ENCODE measurements around the gene MIPOL1.

Gene MIPOL1

GRCh38 chr14:37579274-37579673, 381.5 kb downstream of the MIPOL1 start:
- Histone ChIP-seq H3K9me3 (ENCODE audit: control insufficient read depth, insufficient read depth, low read depth, low read length) (no peaks in the 10 kb centered on the region), H3K4me3 (ENCODE audit: low read depth, low read length) (no peak overlapping the region), H3K4me1 (ENCODE audit: control insufficient read depth, insufficient read depth, low read length) (no peaks in the 10 kb centered on the region), H3K27ac (ENCODE audit: extremely low read depth, low read depth, low read length) (no peak overlapping the region), H3K36me3 (ENCODE audit: control insufficient read depth in 2 of 2, insufficient read depth in 1 of 2, low read length in 2 of 2) (no peaks in the 10 kb centered on the region)
- CTCF ChIA-PET, result no interaction called here
- no peak for TF ChIP-seq ZNF677 (tag by site-specific recombination; IDR thresholded peaks at IDR 0.05)
- no peak for TF ChIP-seq ZNF292 (tag by site-specific recombination; IDR thresholded peaks at IDR 0.05; ENCODE audit: borderline replicate concordance, low read depth)
- TF ChIP-seq ZNF433 (tag by site-specific recombination; IDR thresholded peaks at IDR 0.05; ENCODE audit: low read depth), result no peak
- no peak for TF ChIP-seq ZNF600 (tag by site-specific recombination; IDR thresholded peaks at IDR 0.05)
- no peak for TF ChIP-seq SP2 (tag by site-specific recombination; IDR thresholded peaks at IDR 0.05)
- no peak for TF ChIP-seq ZSCAN23 (tag by site-specific recombination; IDR thresholded peaks at IDR 0.05)
- no peak for TF ChIP-seq ZNF302 (tag by site-specific recombination; IDR thresholded peaks at IDR 0.05; ENCODE audit: low read depth)
- TF ChIP-seq ELK4 (IDR thresholded peaks at IDR 0.05; ENCODE audit: borderline replicate concordance, low read depth, low read length), result no peak
- TF ChIP-seq ZNF248 (tag by site-specific recombination; IDR thresholded peaks at IDR 0.05), result no peak
- no peak for TF ChIP-seq ZFP3 (tag by site-specific recombination; IDR thresholded peaks at IDR 0.05; ENCODE audit: low read depth)
- no peak for TF ChIP-seq ZSCAN16 (tag by site-specific recombination; IDR thresholded peaks at IDR 0.05)
- TF ChIP-seq SP7 (tag by site-specific recombination; IDR thresholded peaks at IDR 0.05), result no peak
- TF ChIP-seq ZNF2 (tag by site-specific recombination; IDR thresholded peaks at IDR 0.05), result no peak
- TF ChIP-seq ZNF792 (tag by site-specific recombination; IDR thresholded peaks at IDR 0.05), result no peak
- POLR2A ChIA-PET, result no interaction called here

GRCh38 chr14:37580146-37580545, 382.4 kb downstream of the MIPOL1 start:
- no peaks in the 10 kb centered on the region for H3K36me3 ChIP-seq (ENCODE audit: control insufficient read depth in 2 of 2, insufficient read depth in 1 of 2, low read length in 2 of 2)
- H3K4me3 ChIP-seq (ENCODE audit: low read depth, low read length), result no peak overlapping the region
- TF ChIP-seq HOXD13 (CRISPR knock-in tag; IDR thresholded peaks at IDR 0.05; ENCODE audit: borderline replicate concordance), result no peak
- no peak for TF ChIP-seq ZNF626 (tag by site-specific recombination; IDR thresholded peaks at IDR 0.05)
- POLR2A ChIA-PET, result no interaction called here
- no peaks in the 10 kb centered on the region for H3K9me3 ChIP-seq (ENCODE audit: control insufficient read depth, insufficient read depth, low read depth, low read length)
- no peak overlapping the region for H3K27ac ChIP-seq (ENCODE audit: extremely low read depth, low read depth, low read length)
- CTCF ChIA-PET, result no interaction called here
- H3K4me1 ChIP-seq (ENCODE audit: control insufficient read depth, insufficient read depth, low read length), result no peaks in the 10 kb centered on the region

- H3K4me3 ChIP-seq (ENCODE audit: low read depth, low read length), result peak overlapping the region; percentile 64
- no peaks in the 10 kb centered on the region for H3K4me1 ChIP-seq (ENCODE audit: control insufficient read depth, insufficient read depth, low read length)
- ChIA-PET CTCF (no interaction called here), POLR2A (interaction anchor here (0.7 kb wide), 1 partner anchor 10 kb away, joined by 5 read pairs; no protein-coding TSS in a partner anchor)
- peak overlapping the region; percentile 82 for H3K27ac ChIP-seq (ENCODE audit: extremely low read depth, low read depth, low read length)
- no peaks in the 10 kb centered on the region for H3K36me3 ChIP-seq (ENCODE audit: control insufficient read depth in 2 of 2, insufficient read depth in 1 of 2, low read length in 2 of 2)
- no peaks in the 10 kb centered on the region for H3K9me3 ChIP-seq (ENCODE audit: control insufficient read depth, insufficient read depth, low read depth, low read length)
- TF ChIP-seq PRDM10 (tag by site-specific recombination; IDR thresholded peaks at IDR 0.05), result peak; percentile 65
- TF ChIP-seq ZNF585B (tag by site-specific recombination; IDR thresholded peaks at IDR 0.05), result no peak
- TF ChIP-seq ZNF341 (tag by site-specific recombination; IDR thresholded peaks at IDR 0.05; ENCODE audit: low read depth), result peak; percentile 51
- TF ChIP-seq ZNF548 (tag by site-specific recombination; IDR thresholded peaks at IDR 0.05), result no peak
- peak; percentile 79 for TF ChIP-seq GLIS1 (tag by site-specific recombination; IDR thresholded peaks at IDR 0.05)
- TF ChIP-seq ZNF660 (tag by site-specific recombination; IDR thresholded peaks at IDR 0.05), result no peak; the same call in 1 of the 2 replicates
- TF ChIP-seq ZNF843 (tag by site-specific recombination; IDR thresholded peaks at IDR 0.05), result 0 out of 2 replicates have a peak, but pooled peaks have one; percentile 12
- TF ChIP-seq ZNF2 (tag by site-specific recombination; IDR thresholded peaks at IDR 0.05), result peak; percentile 23; the same call in 1 of the 2 replicates
- peak; percentile 9; the same call in 1 of the 2 replicates for TF ChIP-seq ZNF366 (tag by site-specific recombination; conservative IDR thresholded peaks at IDR 0.05)
- peak; percentile 95 for TF ChIP-seq ZIC2 (tag by site-specific recombination; IDR thresholded peaks at IDR 0.05)
- no peak for TF ChIP-seq ZNF658 (tag by site-specific recombination; IDR thresholded peaks at IDR 0.05)
- TF ChIP-seq KLF7 (tag by site-specific recombination; IDR thresholded peaks at IDR 0.05; ENCODE audit: borderline replicate concordance), result 0 out of 2 replicates have a peak, but pooled peaks have one; percentile 13
- TF ChIP-seq ZNF561 (tag by site-specific recombination; IDR thresholded peaks at IDR 0.05; ENCODE audit: borderline replicate concordance), result peak; percentile 89
- peak; percentile 87 for TF ChIP-seq ZBTB48 (tag by site-specific recombination; IDR thresholded peaks at IDR 0.05)
These were observed 385.8 kb downstream of the MIPOL1 start for GRCh38 chr14:37583358-37584210.
